NCI-H510A treated with DMSO at 0.1 percent for 48 hours (cell line): Measurements from ENCODE around the gene TNFRSF17.
A peak's percentile ranks its signal among the peaks of the same experiment; 100 is the strongest.

Experiments
- DNase-seq: peaks from one replicate; lab custom pipeline; 2025; lab: John Stamatoyannopoulos, UW

Gene TNFRSF17

GRCh38 chr16:12002447-12003006, 37.5 kb downstream of the TNFRSF17 start:
- peak; percentile 17 for DNase-seq

GRCh38 chr16:12006637-12007036, 41.6 kb downstream of the TNFRSF17 start:
- DNase-seq: no peak

- no peak for DNase-seq
These were observed 44.5 kb downstream of the TNFRSF17 start for GRCh38 chr16:12009462-12009861.

GRCh38 chr16:12009922-12010321, 44.9 kb downstream of the TNFRSF17 start:
- no peak for DNase-seq

GRCh38 chr16:12010388-12011251, 45.6 kb downstream of the TNFRSF17 start:
- DNase-seq: no peak

- no peak for DNase-seq
These were observed 46.6 kb downstream of the TNFRSF17 start for GRCh38 chr16:12011565-12011964.

GRCh38 chr16:12016291-12016947, 51.4 kb downstream of the TNFRSF17 start:
- DNase-seq: no peak

- no peak for DNase-seq
These were observed 52.5 kb downstream of the TNFRSF17 start for GRCh38 chr16:12017558-12017957.
